MM.1S (cell line): Measurements from ENCODE around the gene SLC24A3.

Experiments used
- EZH2 ChIP-seq: fragments of 300-600 bp; sonication (generic); optimal IDR thresholded peaks from 2 replicates; pipeline ENCODE3; 2017; ENCODE audit warnings: low read depth, mild to moderate bottlenecking, antibody characterized with exemption, low read length, mixed read lengths
- EZH2phosphoT487 ChIP-seq: fragments of 300-600 bp; sonication (generic); IDR thresholded peaks from 2 replicates; pipeline ENCODE4 v1.6.1; 2018; ENCODE audit warnings: antibody characterized with exemption, low read length
- TF ChIP-seq, protein P1 (sequence below): fragments of 300-600 bp; sonication (generic); IDR thresholded peaks from 2 replicates; pipeline ENCODE4 v1.5.1; 2016; ENCODE audit warnings: antibody characterized with exemption, low read length, mixed read lengths

DNA sequence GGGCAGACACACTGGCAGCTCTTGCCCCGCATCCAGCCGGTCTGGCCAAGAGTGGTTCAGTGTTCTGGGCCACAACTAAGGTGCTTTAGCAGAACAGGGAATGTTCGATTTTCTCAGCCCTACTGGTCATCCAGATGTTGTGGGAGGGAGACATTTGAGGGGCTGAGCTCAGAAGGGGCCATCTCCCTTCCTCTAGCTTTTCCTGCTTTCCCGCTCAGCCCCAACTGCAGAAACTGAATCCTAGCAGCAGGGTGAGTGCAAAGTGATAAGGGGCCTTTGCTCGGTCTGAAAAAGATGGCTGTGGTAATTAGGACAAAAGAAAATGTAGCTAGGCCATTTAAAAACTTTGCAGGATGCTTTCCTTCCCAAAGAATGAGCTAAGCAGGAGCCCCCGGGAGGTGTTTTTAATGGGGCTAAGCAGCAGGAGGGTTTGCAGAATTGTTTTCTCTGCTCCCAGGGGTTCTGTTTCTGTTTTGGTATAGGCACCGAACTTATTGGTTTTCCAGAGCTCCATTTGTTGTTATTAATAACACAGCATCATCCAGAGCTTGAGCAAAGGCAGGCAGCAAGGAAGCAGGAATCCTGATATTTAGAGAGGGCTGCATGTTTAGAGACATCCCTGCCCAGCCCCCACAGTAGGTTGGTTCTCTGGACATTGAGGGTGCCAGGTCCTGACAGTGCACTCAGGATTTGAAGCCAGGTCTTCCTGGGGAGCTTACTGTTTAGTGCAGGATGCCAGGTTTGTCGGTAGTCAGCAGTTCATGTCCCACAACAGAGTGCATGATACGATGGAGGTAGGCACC is 210.9 kb downstream of the SLC24A3 start:
- TF ChIP-seq, protein P1, sequence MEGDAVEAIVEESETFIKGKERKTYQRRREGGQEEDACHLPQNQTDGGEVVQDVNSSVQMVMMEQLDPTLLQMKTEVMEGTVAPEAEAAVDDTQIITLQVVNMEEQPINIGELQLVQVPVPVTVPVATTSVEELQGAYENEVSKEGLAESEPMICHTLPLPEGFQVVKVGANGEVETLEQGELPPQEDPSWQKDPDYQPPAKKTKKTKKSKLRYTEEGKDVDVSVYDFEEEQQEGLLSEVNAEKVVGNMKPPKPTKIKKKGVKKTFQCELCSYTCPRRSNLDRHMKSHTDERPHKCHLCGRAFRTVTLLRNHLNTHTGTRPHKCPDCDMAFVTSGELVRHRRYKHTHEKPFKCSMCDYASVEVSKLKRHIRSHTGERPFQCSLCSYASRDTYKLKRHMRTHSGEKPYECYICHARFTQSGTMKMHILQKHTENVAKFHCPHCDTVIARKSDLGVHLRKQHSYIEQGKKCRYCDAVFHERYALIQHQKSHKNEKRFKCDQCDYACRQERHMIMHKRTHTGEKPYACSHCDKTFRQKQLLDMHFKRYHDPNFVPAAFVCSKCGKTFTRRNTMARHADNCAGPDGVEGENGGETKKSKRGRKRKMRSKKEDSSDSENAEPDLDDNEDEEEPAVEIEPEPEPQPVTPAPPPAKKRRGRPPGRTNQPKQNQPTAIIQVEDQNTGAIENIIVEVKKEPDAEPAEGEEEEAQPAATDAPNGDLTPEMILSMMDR, result no peak
- TF ChIP-seq EZH2 (no peak), EZH2phosphoT487 (no peak)
